ENCODE data around the gene RSU1.

RSU1 gene

DNA sequence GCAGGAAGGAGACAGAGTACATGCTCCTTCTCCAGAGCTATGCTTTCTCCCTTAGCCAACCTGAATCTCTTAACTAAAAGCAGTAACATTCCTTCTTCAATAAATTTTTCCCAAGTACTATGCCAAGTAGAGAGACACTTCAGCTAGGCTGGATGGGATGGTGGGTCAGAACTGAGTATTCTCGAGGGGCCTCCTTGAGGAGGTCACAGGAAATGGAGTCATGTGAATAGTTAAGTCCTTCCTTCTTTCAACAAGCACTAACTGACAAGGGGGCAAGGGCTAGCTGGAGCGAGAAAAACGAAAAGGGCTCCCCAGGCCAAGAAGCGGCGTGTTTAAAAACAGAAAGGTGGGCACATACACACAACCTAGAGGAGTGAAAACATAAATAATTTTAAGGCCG lies 5.5 kb downstream of the RSU1 start:
- Histone ChIP-seq H3K9me3 (ENCODE audit: control insufficient read depth in 1 of 2, low read length in 2 of 2) (no peaks in the 10 kb centered on the region), H3K27ac (ENCODE audit: low read depth, low read length) (no peak overlapping the region), H3K36me3 (ENCODE audit: control insufficient read depth in 1 of 2, insufficient read depth in 2 of 2, low read length in 2 of 2) (peaks cover 0 to 3% of the 10 kb centered on the region in 2 donors), H3K9ac (ENCODE audit: low read depth in 1 of 2, low read length in 2 of 2) (no peak overlapping the region), H3K27me3 (ENCODE audit: control insufficient read depth in 1 of 2, insufficient read depth in 2 of 2, low read length in 2 of 2) (no peaks in the 10 kb centered on the region), H3K4me1 (ENCODE audit: control insufficient read depth in 1 of 2, insufficient read depth in 2 of 2, low read length in 2 of 2) (peaks cover 8 to 13% of the 10 kb centered on the region in 2 donors), H3K4me3 (ENCODE audit: low read depth in 1 of 2, low read length in 2 of 2) (no peak overlapping the region)

DNA sequence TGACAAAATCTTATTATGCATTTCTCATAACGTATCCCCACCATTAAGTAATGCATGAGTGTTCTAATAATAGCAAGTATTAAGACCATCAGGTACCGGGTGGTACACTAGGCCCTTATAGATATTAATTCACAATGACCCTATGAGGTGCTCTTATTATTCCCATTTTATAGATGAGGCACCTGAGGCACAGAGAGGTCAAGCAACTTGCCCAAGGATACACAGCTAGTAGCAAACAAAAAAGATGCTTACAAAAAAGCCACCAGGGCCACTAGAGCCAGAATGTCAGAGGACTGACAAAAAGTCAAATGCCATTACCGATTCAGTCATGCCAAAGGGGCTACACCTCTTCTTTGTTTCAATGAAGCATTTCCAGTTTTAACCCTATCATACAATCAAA lies 5.9 kb downstream of the RSU1 start:
- Histone ChIP-seq H3K36me3 (ENCODE audit: control insufficient read depth in 1 of 2, insufficient read depth in 2 of 2, low read length in 2 of 2) (peaks cover 0 to 3% of the 10 kb centered on the region in 2 donors), H3K27ac (ENCODE audit: low read depth, low read length) (no peak overlapping the region), H3K9ac (ENCODE audit: low read depth in 1 of 2, low read length in 2 of 2) (no peak overlapping the region), H3K9me3 (ENCODE audit: control insufficient read depth in 1 of 2, low read length in 2 of 2) (no peaks in the 10 kb centered on the region), H3K4me1 (ENCODE audit: control insufficient read depth in 1 of 2, insufficient read depth in 2 of 2, low read length in 2 of 2) (peaks cover 4 to 8% of the 10 kb centered on the region in 2 donors), H3K27me3 (ENCODE audit: control insufficient read depth in 1 of 2, insufficient read depth in 2 of 2, low read length in 2 of 2) (no peaks in the 10 kb centered on the region), H3K4me3 (ENCODE audit: low read depth in 1 of 2, low read length in 2 of 2) (no peak overlapping the region)

GRCh38 chr10:16809074-16809718 lies 8.0 kb downstream of the RSU1 start:
- H3K9ac ChIP-seq (ENCODE audit: low read depth in 1 of 2, low read length in 2 of 2): no peak overlapping the region
- peaks cover 0 to 3% of the 10 kb centered on the region in 2 donors for H3K9me3 ChIP-seq (ENCODE audit: control insufficient read depth in 1 of 2, low read length in 2 of 2)
- no peak overlapping the region for H3K27ac ChIP-seq (ENCODE audit: low read depth, low read length)
- no peaks in the 10 kb centered on the region for H3K4me1 ChIP-seq (ENCODE audit: control insufficient read depth in 1 of 2, insufficient read depth in 2 of 2, low read length in 2 of 2)
- peaks cover 0 to 3% of the 10 kb centered on the region in 2 donors for H3K36me3 ChIP-seq (ENCODE audit: control insufficient read depth in 1 of 2, insufficient read depth in 2 of 2, low read length in 2 of 2)
- no peak overlapping the region for H3K4me3 ChIP-seq (ENCODE audit: low read depth in 1 of 2, low read length in 2 of 2)
- no peaks in the 10 kb centered on the region for H3K27me3 ChIP-seq (ENCODE audit: control insufficient read depth in 1 of 2, insufficient read depth in 2 of 2, low read length in 2 of 2)

GRCh38 chr10:16804123-16804522 lies 13.1 kb downstream of the RSU1 start:
- no peaks in the 10 kb centered on the region for H3K27me3 ChIP-seq (ENCODE audit: control insufficient read depth in 1 of 2, insufficient read depth in 2 of 2, low read length in 2 of 2)

GRCh38 chr10:16803464-16803863 lies 13.8 kb downstream of the RSU1 start:
- H3K9ac ChIP-seq (ENCODE audit: low read depth in 1 of 2, low read length in 2 of 2): no peak overlapping the region
- no peaks in the 10 kb centered on the region for H3K27me3 ChIP-seq (ENCODE audit: control insufficient read depth in 1 of 2, insufficient read depth in 2 of 2, low read length in 2 of 2)
- H3K27ac ChIP-seq (ENCODE audit: low read depth, low read length): no peak overlapping the region
- no peaks in the 10 kb centered on the region for H3K4me1 ChIP-seq (ENCODE audit: control insufficient read depth in 1 of 2, insufficient read depth in 2 of 2, low read length in 2 of 2)
- no peak overlapping the region for H3K4me3 ChIP-seq (ENCODE audit: low read depth in 1 of 2, low read length in 2 of 2)
- no peaks in the 10 kb centered on the region for H3K36me3 ChIP-seq (ENCODE audit: control insufficient read depth in 1 of 2, insufficient read depth in 2 of 2, low read length in 2 of 2)
- peaks cover 0 to 3% of the 10 kb centered on the region in 2 donors for H3K9me3 ChIP-seq (ENCODE audit: control insufficient read depth in 1 of 2, low read length in 2 of 2)

More at GRCh38 chr10:16804123-16804522, 13.1 kb downstream of the RSU1 start:
- Histone ChIP-seq H3K4me3 (ENCODE audit: low read depth in 1 of 2, low read length in 2 of 2) (no peak overlapping the region), H3K27ac (ENCODE audit: low read depth, low read length) (no peak overlapping the region), H3K36me3 (ENCODE audit: control insufficient read depth in 1 of 2, insufficient read depth in 2 of 2, low read length in 2 of 2) (no peaks in the 10 kb centered on the region), H3K9me3 (ENCODE audit: control insufficient read depth in 1 of 2, low read length in 2 of 2) (peaks cover 0 to 3% of the 10 kb centered on the region in 2 donors), H3K4me1 (ENCODE audit: control insufficient read depth in 1 of 2, insufficient read depth in 2 of 2, low read length in 2 of 2) (no peaks in the 10 kb centered on the region), H3K9ac (ENCODE audit: low read depth in 1 of 2, low read length in 2 of 2) (no peak overlapping the region)

DNA sequence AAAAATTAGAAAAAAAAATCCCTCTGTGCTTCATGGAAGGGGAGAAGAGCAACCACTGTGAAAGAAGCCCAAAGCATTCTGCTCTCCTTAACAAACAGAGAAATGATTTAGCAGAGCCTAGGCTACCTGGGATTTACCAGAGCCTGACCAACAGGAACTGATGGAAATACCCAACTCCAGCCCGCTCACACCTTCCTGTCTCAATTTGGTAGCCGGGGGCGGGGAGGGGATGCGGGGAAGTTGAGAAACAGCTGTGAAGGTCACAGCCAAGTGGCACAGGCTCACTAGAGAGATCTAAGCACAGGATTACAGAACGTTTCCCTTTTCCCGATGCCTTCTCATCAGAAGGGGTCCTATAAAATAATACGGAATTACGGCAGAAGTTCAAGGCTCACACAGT lies 17.6 kb downstream of the RSU1 start:
- Histone ChIP-seq H3K27ac (ENCODE audit: low read depth, low read length) (no peak overlapping the region), H3K9me3 (ENCODE audit: control insufficient read depth in 1 of 2, low read length in 2 of 2) (peaks cover 0 to 3% of the 10 kb centered on the region in 2 donors), H3K36me3 (ENCODE audit: control insufficient read depth in 1 of 2, insufficient read depth in 2 of 2, low read length in 2 of 2) (no peaks in the 10 kb centered on the region), H3K4me3 (ENCODE audit: low read depth in 1 of 2, low read length in 2 of 2) (no peak overlapping the region), H3K4me1 (ENCODE audit: control insufficient read depth in 1 of 2, insufficient read depth in 2 of 2, low read length in 2 of 2) (no peaks in the 10 kb centered on the region), H3K9ac (ENCODE audit: low read depth in 1 of 2, low read length in 2 of 2) (no peak overlapping the region), H3K27me3 (ENCODE audit: control insufficient read depth in 1 of 2, insufficient read depth in 2 of 2, low read length in 2 of 2) (no peaks in the 10 kb centered on the region)

DNA sequence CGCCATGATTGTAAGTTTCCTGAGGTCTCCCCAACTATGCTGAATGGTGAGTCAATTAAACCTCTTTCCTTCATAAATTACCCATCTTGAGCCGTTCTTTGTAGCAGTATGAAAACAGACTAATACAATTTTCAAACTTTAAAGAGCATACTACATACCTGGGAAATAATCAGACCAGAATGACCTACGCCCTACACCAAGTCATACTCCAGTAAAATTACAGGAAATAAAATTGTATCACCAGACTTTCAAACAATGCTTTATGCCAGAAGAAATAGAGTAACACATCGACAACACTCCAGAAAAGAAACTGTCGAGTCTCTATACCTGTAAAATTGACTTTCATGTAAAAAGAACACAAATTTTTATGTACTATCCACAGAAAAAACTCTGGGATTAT lies 18.7 kb downstream of the RSU1 start:
- Histone ChIP-seq H3K27me3 (ENCODE audit: control insufficient read depth in 1 of 2, insufficient read depth in 2 of 2, low read length in 2 of 2) (no peaks in the 10 kb centered on the region), H3K4me1 (ENCODE audit: control insufficient read depth in 1 of 2, insufficient read depth in 2 of 2, low read length in 2 of 2) (no peaks in the 10 kb centered on the region), H3K36me3 (ENCODE audit: control insufficient read depth in 1 of 2, insufficient read depth in 2 of 2, low read length in 2 of 2) (no peaks in the 10 kb centered on the region), H3K4me3 (ENCODE audit: low read depth in 1 of 2, low read length in 2 of 2) (no peak overlapping the region), H3K9ac (ENCODE audit: low read depth in 1 of 2, low read length in 2 of 2) (no peak overlapping the region), H3K27ac (ENCODE audit: low read depth, low read length) (no peak overlapping the region), H3K9me3 (ENCODE audit: control insufficient read depth in 1 of 2, low read length in 2 of 2) (no peaks in the 10 kb centered on the region)

- H3K27ac ChIP-seq (ENCODE audit: low read depth, low read length): no peak overlapping the region
- H3K4me3 ChIP-seq (ENCODE audit: low read depth in 1 of 2, low read length in 2 of 2): no peak overlapping the region
- H3K9ac ChIP-seq (ENCODE audit: low read depth in 1 of 2, low read length in 2 of 2): no peak overlapping the region
- peaks cover 0 to under 1% of the 10 kb centered on the region in 2 donors for H3K36me3 ChIP-seq (ENCODE audit: control insufficient read depth in 1 of 2, insufficient read depth in 2 of 2, low read length in 2 of 2)
- no peaks in the 10 kb centered on the region for H3K9me3 ChIP-seq (ENCODE audit: control insufficient read depth in 1 of 2, low read length in 2 of 2)
- no peaks in the 10 kb centered on the region for H3K4me1 ChIP-seq (ENCODE audit: control insufficient read depth in 1 of 2, insufficient read depth in 2 of 2, low read length in 2 of 2)
- no peaks in the 10 kb centered on the region for H3K27me3 ChIP-seq (ENCODE audit: control insufficient read depth in 1 of 2, insufficient read depth in 2 of 2, low read length in 2 of 2)
Observed at GRCh38 chr10:16795410-16796073, 21.7 kb downstream of the RSU1 start.

DNA sequence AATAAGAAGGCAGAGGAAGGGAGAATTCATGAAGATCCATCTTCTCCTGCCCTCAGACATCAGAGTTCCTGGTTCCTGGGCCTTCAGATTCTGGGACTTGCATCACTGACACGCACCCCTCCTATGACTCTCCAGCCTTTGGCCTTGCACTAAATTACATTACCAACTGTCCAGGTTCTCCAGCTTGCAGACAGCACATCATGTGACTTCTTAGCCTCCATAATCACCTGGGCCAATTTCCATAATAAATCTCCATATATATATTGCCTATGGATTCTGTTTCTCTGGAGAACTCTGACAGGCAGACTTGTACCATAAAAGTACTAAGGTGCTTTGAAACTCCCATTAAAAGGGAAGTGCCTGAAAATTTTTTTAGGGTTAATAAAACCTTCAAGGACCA lies 23.2 kb downstream of the RSU1 start:
- Histone ChIP-seq H3K4me1 (ENCODE audit: control insufficient read depth in 1 of 2, insufficient read depth in 2 of 2, low read length in 2 of 2) (no peaks in the 10 kb centered on the region), H3K27ac (ENCODE audit: low read depth, low read length) (no peak overlapping the region), H3K27me3 (ENCODE audit: control insufficient read depth in 1 of 2, insufficient read depth in 2 of 2, low read length in 2 of 2) (no peaks in the 10 kb centered on the region), H3K9me3 (ENCODE audit: control insufficient read depth in 1 of 2, low read length in 2 of 2) (no peaks in the 10 kb centered on the region), H3K9ac (ENCODE audit: low read depth in 1 of 2, low read length in 2 of 2) (no peak overlapping the region), H3K4me3 (ENCODE audit: low read depth in 1 of 2, low read length in 2 of 2) (no peak overlapping the region), H3K36me3 (ENCODE audit: control insufficient read depth in 1 of 2, insufficient read depth in 2 of 2, low read length in 2 of 2) (peaks cover 0 to 5% of the 10 kb centered on the region in 2 donors)

DNA sequence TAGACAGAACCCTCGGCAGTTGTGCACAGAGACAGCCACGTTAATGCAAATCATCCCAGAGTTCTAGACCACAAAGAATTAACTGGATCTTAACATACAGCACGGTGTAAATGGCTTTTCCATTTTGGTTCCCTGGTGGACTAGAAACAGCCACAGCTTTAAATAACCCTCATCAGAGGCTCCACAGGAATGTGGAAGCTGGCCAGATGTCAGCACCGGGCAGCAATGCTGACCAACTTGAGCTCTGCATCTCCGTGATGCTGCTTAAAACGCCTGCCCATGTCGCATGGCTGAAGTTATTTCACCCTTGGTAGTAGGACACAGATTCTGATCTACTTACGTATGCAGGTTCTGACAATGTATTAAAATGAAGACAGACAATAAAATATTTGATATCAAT lies 24.5 kb downstream of the RSU1 start:
- H3K4me3 ChIP-seq (ENCODE audit: low read depth in 1 of 2, low read length in 2 of 2): no peak overlapping the region
- no peak overlapping the region for H3K9ac ChIP-seq (ENCODE audit: low read depth in 1 of 2, low read length in 2 of 2)
- H3K27ac ChIP-seq (ENCODE audit: low read depth, low read length): no peak overlapping the region
- peaks cover 0 to 5% of the 10 kb centered on the region in 2 donors for H3K36me3 ChIP-seq (ENCODE audit: control insufficient read depth in 1 of 2, insufficient read depth in 2 of 2, low read length in 2 of 2)
- H3K9me3 ChIP-seq (ENCODE audit: control insufficient read depth in 1 of 2, low read length in 2 of 2): no peaks in the 10 kb centered on the region
- no peaks in the 10 kb centered on the region for H3K4me1 ChIP-seq (ENCODE audit: control insufficient read depth in 1 of 2, insufficient read depth in 2 of 2, low read length in 2 of 2)
- no peaks in the 10 kb centered on the region for H3K27me3 ChIP-seq (ENCODE audit: control insufficient read depth in 1 of 2, insufficient read depth in 2 of 2, low read length in 2 of 2)

All from duodenal mucosa (tissue), 2 donors.